ENCODE data around the gene PCDHA9.
"Not testable (repeated sequence)": the region's sequence is repeated elsewhere in the genome, so short reads cannot be mapped to it uniquely, and the experiment has no call there.

The PCDHA9 gene

DNA sequence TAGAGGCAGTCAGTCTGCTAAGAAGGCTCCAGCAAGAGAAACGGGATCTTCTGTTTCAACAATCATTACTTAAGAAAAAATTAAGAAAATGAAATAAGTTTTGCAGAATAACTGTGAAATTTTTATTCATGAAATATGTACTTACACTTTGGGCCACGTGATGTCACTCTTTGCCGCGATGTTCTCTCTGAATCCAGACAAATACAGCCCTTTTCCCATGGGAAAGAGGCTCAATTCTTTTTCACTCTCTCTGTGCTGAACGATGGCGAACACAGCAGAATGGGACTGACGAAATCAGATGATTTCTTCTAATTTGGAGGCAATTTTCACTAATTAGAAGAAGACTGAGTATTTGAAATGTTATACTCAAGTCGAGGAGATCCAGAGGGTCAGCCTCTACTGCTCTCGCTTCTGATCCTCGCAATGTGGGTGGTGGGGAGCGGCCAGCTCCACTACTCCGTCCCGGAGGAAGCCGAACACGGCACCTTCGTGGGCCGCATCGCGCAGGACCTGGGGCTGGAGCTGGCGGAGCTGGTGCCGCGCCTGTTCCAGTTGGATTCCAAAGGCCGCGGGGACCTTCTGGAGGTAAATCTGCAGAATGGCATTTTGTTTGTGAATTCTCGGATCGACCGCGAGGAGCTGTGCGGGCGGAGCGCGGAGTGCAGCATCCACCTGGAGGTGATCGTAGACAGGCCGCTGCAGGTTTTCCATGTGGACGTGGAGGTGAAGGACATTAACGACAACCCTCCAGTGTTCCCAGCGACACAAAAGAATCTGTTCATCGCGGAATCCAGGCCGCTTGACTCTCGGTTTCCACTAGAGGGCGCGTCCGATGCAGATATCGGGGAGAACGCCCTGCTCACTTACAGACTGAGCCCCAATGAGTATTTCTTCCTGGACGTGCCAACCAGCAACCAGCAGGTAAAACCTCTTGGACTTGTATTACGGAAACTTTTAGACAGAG lies at the start of gene PCDHA9:
Gene PCDHA9 (plus strand): TSS at position 244 of the 964 bp plus-strand sequence. CDS start 114 bp downstream, at position 358.
- H3K9me2 ChIP-seq (ENCODE audit: low read depth, low read length); H3K4me2 ChIP-seq (ENCODE audit: low read length); H3K36me3 ChIP-seq (ENCODE audit: insufficient read depth, low read length); H3K4me3 ChIP-seq (ENCODE audit: low read depth, low read length, poor library complexity, severe bottlenecking); H3K4me1 ChIP-seq (ENCODE audit: insufficient read depth, low read length, severe bottlenecking); H4K20me1 ChIP-seq (ENCODE audit: insufficient read depth, low read length); H3K27me3 ChIP-seq (ENCODE audit: insufficient read depth, low read length); H2AFZ ChIP-seq (ENCODE audit: low read length); H3F3A ChIP-seq (ENCODE audit: insufficient read depth, low read length); H3K27ac ChIP-seq (ENCODE audit: low read depth, low read length, poor library complexity, severe bottlenecking); H3K9ac ChIP-seq (ENCODE audit: low read length); H3K79me2 ChIP-seq (ENCODE audit: insufficient read depth, low read length); H3K9me3 ChIP-seq (ENCODE audit: low read length): not testable (repeated sequence)

DNA sequence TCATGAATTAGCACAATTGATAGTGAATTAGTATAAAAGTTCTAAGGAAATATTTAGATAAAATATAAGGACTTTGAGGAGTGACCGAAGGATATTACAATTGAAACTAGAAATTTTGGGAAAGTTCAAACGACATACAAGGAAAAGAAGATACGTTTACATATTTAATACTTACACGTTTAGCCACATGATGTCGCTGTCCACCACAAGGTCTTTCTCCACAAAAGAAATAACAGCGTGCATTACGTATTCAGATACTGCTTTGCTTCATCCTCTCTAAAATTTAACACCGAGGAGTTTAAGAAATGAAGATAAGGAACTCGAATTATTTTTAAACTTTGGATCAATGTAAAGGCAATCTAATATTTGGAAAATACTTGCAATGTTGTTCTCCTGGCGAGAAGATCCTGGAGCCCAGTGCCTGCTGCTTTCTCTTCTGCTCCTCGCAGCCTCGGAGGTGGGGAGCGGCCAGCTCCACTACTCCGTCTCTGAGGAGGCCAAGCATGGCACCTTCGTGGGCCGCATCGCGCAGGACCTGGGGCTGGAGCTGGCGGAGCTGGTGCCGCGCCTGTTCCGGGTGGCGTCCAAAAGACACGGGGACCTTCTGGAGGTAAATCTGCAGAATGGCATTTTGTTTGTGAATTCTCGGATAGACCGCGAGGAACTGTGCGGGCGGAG lies 47.2 kb upstream of the PCDHA9 start, which contains the start of gene PCDHA3:
Gene PCDHA3 (plus strand): TSS at position 242 of the 678 bp plus-strand sequence.
- Histone ChIP-seq H2AFZ (ENCODE audit: low read length) (no peak within 1 kb of the TSS), H3K9ac (ENCODE audit: low read length) (no peak within 1 kb of the TSS), H3K4me2 (ENCODE audit: low read length) (no peak within 1 kb of the TSS), H3K27ac (ENCODE audit: low read depth, low read length, poor library complexity, severe bottlenecking) (no peak within 1 kb of the TSS), H3K79me2 (ENCODE audit: insufficient read depth, low read length) (no peaks in the 10 kb centered on the region), H3K9me3 (ENCODE audit: low read length) (no peaks in the 10 kb centered on the region), H3K4me3 (ENCODE audit: low read depth, low read length, poor library complexity, severe bottlenecking) (no peak within 1 kb of the TSS), H3K4me1 (ENCODE audit: insufficient read depth, low read length, severe bottlenecking) (no peaks in the 10 kb centered on the region), H3K36me3 (ENCODE audit: insufficient read depth, low read length) (no peaks in the 10 kb centered on the region), H3F3A (ENCODE audit: insufficient read depth, low read length) (no peaks in the 10 kb centered on the region), H3K9me2 (ENCODE audit: low read depth, low read length) (no peaks in the 10 kb centered on the region), H3K27me3 (ENCODE audit: insufficient read depth, low read length) (no peaks in the 10 kb centered on the region), H4K20me1 (ENCODE audit: insufficient read depth, low read length) (no peaks in the 10 kb centered on the region)
- TF ChIP-seq, protein P1, sequence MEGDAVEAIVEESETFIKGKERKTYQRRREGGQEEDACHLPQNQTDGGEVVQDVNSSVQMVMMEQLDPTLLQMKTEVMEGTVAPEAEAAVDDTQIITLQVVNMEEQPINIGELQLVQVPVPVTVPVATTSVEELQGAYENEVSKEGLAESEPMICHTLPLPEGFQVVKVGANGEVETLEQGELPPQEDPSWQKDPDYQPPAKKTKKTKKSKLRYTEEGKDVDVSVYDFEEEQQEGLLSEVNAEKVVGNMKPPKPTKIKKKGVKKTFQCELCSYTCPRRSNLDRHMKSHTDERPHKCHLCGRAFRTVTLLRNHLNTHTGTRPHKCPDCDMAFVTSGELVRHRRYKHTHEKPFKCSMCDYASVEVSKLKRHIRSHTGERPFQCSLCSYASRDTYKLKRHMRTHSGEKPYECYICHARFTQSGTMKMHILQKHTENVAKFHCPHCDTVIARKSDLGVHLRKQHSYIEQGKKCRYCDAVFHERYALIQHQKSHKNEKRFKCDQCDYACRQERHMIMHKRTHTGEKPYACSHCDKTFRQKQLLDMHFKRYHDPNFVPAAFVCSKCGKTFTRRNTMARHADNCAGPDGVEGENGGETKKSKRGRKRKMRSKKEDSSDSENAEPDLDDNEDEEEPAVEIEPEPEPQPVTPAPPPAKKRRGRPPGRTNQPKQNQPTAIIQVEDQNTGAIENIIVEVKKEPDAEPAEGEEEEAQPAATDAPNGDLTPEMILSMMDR (IDR thresholded peaks at IDR 0.05; ENCODE audit: low read length), result peak; percentile 15; the same call in 1 of the 2 replicates
- no peak for TF ChIP-seq EZH2 (IDR thresholded peaks at IDR 0.05; ENCODE audit: borderline replicate concordance, low read length)

DNA sequence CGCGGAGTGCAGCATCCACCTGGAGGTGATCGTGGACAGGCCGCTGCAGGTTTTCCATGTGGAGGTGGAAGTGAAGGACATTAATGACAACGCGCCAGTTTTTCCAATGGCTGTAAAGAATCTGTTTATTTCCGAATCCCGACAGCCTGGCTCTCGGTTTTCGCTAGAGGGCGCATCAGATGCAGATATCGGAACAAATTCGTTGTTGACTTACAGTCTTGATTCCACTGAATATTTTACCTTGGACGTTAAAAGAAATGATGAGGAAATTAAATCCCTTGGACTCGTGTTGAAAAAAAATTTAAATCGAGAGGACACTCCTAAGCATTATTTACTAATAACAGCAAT lies 46.7 kb upstream of the PCDHA9 start:
- H3K27me3 ChIP-seq (ENCODE audit: insufficient read depth, low read length), result no peaks in the 10 kb centered on the region
- no peak overlapping the region for H2AFZ ChIP-seq (ENCODE audit: low read length)
- no peaks in the 10 kb centered on the region for H3K4me1 ChIP-seq (ENCODE audit: insufficient read depth, low read length, severe bottlenecking)
- H3F3A ChIP-seq (ENCODE audit: insufficient read depth, low read length), result no peaks in the 10 kb centered on the region
- H3K4me3 ChIP-seq (ENCODE audit: low read depth, low read length, poor library complexity, severe bottlenecking), result no peak overlapping the region
- no peak overlapping the region for H3K4me2 ChIP-seq (ENCODE audit: low read length)
- no peaks in the 10 kb centered on the region for H3K9me2 ChIP-seq (ENCODE audit: low read depth, low read length)
- H3K9me3 ChIP-seq (ENCODE audit: low read length), result no peaks in the 10 kb centered on the region
- no peak overlapping the region for H3K9ac ChIP-seq (ENCODE audit: low read length)
- TF ChIP-seq EZH2 (IDR thresholded peaks at IDR 0.05; ENCODE audit: borderline replicate concordance, low read length), result no peak
- TF ChIP-seq, protein P1 (IDR thresholded peaks at IDR 0.05; ENCODE audit: low read length), result no peak
- H3K79me2 ChIP-seq (ENCODE audit: insufficient read depth, low read length), result no peaks in the 10 kb centered on the region
- no peak overlapping the region for H3K27ac ChIP-seq (ENCODE audit: low read depth, low read length, poor library complexity, severe bottlenecking)
- H4K20me1 ChIP-seq (ENCODE audit: insufficient read depth, low read length), result no peaks in the 10 kb centered on the region
- no peaks in the 10 kb centered on the region for H3K36me3 ChIP-seq (ENCODE audit: insufficient read depth, low read length)

GRCh38 chr5:140802381-140802780 lies 45.8 kb upstream of the PCDHA9 start:
- H3K9me3 ChIP-seq (ENCODE audit: low read length); H3K27ac ChIP-seq (ENCODE audit: low read depth, low read length, poor library complexity, severe bottlenecking); H3K9ac ChIP-seq (ENCODE audit: low read length); H2AFZ ChIP-seq (ENCODE audit: low read length); H3K9me2 ChIP-seq (ENCODE audit: low read depth, low read length); H3K79me2 ChIP-seq (ENCODE audit: insufficient read depth, low read length); H4K20me1 ChIP-seq (ENCODE audit: insufficient read depth, low read length); H3K4me1 ChIP-seq (ENCODE audit: insufficient read depth, low read length, severe bottlenecking); H3K36me3 ChIP-seq (ENCODE audit: insufficient read depth, low read length); H3K27me3 ChIP-seq (ENCODE audit: insufficient read depth, low read length); H3K4me3 ChIP-seq (ENCODE audit: low read depth, low read length, poor library complexity, severe bottlenecking); H3F3A ChIP-seq (ENCODE audit: insufficient read depth, low read length); H3K4me2 ChIP-seq (ENCODE audit: low read length): not testable (repeated sequence)

All from OCI-LY1 (cell line).